ENCODE measurements around the gene RBL2.
"Not testable (repeated sequence)": the region's sequence is repeated elsewhere in the genome, so short reads cannot be mapped to it uniquely, and the experiment has no call there.

Gene RBL2

GRCh38 chr16:53434377-53435065 lies at the start of gene RBL2:
Gene RBL2, plus strand, starts transcription at chr16:53434471. Its CDS starts 86 bp downstream, at chr16:53434557.
- peak; percentile 68 for DNase-seq (ENCODE audit: low read depth, low spot score)

GRCh38 chr16:53384610-53385009 lies 49.7 kb upstream of the RBL2 start:
- DNase-seq (ENCODE audit: low read depth, low spot score): not testable (repeated sequence)

GRCh38 chr16:53404959-53405358 lies 29.3 kb upstream of the RBL2 start:
- no peak for DNase-seq (ENCODE audit: low read depth, low spot score)

GRCh38 chr16:53412549-53412948 lies 21.7 kb upstream of the RBL2 start:
- DNase-seq (ENCODE audit: low read depth, low spot score): no peak

- no peak for DNase-seq (ENCODE audit: low read depth, low spot score)
These were observed 20.4 kb upstream of the RBL2 start for GRCh38 chr16:53413864-53414263.

- no peak for DNase-seq (ENCODE audit: low read depth, low spot score)
These were observed 19.9 kb upstream of the RBL2 start for GRCh38 chr16:53414381-53414780.

- no peak for DNase-seq (ENCODE audit: low read depth, low spot score)
These were observed 18.8 kb upstream of the RBL2 start for GRCh38 chr16:53415504-53415903.

- DNase-seq (ENCODE audit: low read depth, low spot score): no peak
These were observed 17.3 kb upstream of the RBL2 start for GRCh38 chr16:53417011-53417410.

- no peak for DNase-seq (ENCODE audit: low read depth, low spot score)
These were observed 16.3 kb upstream of the RBL2 start for GRCh38 chr16:53417976-53418375.

- DNase-seq (ENCODE audit: low read depth, low spot score): not testable (repeated sequence)
These were observed 14.9 kb upstream of the RBL2 start for GRCh38 chr16:53419383-53419709.

GRCh38 chr16:53421248-53421647 lies 13.0 kb upstream of the RBL2 start:
- no peak for DNase-seq (ENCODE audit: low read depth, low spot score)

GRCh38 chr16:53423968-53424367 lies 10.3 kb upstream of the RBL2 start:
- DNase-seq (ENCODE audit: low read depth, low spot score): not testable (repeated sequence)

GRCh38 chr16:53428681-53429080 lies 5.6 kb upstream of the RBL2 start:
- no peak for DNase-seq (ENCODE audit: low read depth, low spot score)

- DNase-seq (ENCODE audit: low read depth, low spot score): no peak
These were observed 4.9 kb upstream of the RBL2 start for GRCh38 chr16:53429221-53429943.

GRCh38 chr16:53430363-53430762 lies 3.9 kb upstream of the RBL2 start:
- DNase-seq (ENCODE audit: low read depth, low spot score): no peak

GRCh38 chr16:53433509-53433908 lies 762 bp upstream of the RBL2 start:
- no peak for DNase-seq (ENCODE audit: low read depth, low spot score)

GRCh38 chr16:53433930-53434376 lies 318 bp upstream of the RBL2 start:
- DNase-seq (ENCODE audit: low read depth, low spot score): no peak

- peak; percentile 58 for DNase-seq (ENCODE audit: low read depth, low spot score)
These were observed 906 bp downstream of the RBL2 start for GRCh38 chr16:53435066-53435688.

GRCh38 chr16:53440125-53440524 lies 5.9 kb downstream of the RBL2 start:
- DNase-seq (ENCODE audit: low read depth, low spot score): no peak

GRCh38 chr16:53445534-53445933 lies 11.3 kb downstream of the RBL2 start:
- no peak for DNase-seq (ENCODE audit: low read depth, low spot score)

GRCh38 chr16:53446090-53446489 lies 11.8 kb downstream of the RBL2 start:
- no peak for DNase-seq (ENCODE audit: low read depth, low spot score)

GRCh38 chr16:53449816-53450517 lies 15.7 kb downstream of the RBL2 start:
- DNase-seq (ENCODE audit: low read depth, low spot score): no peak
